Activated CD8-positive, alpha-beta memory T cell treated with anti-CD3 and anti-CD28 coated beads, Interleukin-2, amount 50 U/mL, for 4 hours (primary cell): ENCODE measurements around the gene DCUN1D1.

Experiments used
- DNase-seq: peaks from one replicate; pipeline ENCODE4 v3.0.0-alpha.2; 2020

The DCUN1D1 gene

DNA sequence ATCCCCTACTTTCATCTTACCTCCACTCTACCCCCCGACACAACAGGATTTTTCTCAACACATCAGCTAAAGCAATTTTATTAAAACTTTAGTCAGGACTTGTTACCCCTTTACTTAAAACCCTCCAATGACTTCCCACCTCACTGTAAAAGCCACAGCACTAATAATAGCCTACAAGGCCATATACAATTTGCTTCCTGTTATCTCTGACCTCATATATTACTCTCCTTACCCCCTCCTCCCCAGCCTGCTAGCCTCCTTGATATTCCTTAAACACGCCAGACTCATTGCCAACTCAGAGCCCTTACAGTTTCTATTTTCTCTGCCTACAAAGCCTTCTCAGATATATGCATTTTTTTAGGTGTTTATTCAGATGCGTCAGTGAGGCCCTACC, 54.4 kb downstream of the DCUN1D1 start:
- no peak for DNase-seq

DNA sequence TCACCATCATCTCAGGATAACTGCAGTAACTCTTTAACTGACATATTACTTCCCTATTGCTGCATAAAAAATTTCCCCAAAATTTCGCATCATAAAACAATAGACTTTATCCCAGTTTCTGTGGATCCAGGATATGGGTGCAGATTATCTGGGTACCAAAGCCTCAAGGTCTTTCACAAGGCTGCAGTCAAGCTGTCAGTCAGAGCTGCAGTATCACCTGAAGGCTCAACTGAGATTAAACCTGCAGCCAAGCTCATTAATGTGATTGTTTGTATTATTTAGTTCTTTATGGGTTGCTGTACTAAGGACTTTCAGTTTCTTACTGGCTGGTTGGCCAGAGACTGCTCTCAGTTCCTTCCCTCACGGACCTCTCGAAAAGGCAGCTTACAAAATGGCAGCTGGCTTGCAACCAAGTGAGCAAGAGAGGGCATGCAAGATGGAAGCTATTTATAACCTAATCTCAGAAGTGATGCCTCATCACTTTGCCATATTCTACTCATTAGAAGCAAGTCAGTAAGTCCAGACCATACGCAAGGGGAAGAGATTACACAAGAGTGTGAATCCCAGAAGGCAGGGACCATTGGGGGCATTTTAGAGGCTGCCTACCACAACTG, 54.9 kb downstream of the DCUN1D1 start:
- no peak for DNase-seq

DNA sequence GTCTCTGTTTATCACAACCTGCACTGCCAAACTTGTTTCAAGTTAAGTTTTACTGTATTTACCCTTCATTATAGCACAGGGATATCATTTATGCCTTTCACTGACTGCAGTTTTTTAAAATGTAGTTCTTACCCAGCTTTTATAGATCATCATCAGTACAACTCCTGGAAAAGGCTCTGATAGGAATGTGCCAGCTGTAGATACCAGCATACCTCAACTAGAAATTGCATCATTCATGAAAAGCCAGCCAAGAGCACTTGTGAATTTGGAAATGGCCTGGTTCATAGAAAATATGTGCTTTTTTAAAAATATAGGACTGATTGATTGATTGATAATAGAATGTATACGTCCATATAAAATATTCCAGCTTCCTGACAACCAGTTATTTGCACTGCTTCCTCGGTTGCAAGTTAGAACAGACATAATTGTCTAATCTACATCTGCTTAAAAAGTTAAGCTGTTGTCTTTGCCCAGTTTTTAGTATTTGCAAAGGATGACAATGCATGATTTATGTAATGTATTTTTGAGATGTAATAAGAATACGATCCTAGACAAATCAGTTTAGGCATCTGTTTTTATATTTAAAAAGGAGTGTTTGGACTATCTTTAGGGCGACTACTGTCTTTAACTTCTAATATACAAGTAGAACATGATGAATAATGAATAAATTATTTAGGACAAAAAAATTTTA, 58.5 kb downstream of the DCUN1D1 start:
- no peak for DNase-seq

DNA sequence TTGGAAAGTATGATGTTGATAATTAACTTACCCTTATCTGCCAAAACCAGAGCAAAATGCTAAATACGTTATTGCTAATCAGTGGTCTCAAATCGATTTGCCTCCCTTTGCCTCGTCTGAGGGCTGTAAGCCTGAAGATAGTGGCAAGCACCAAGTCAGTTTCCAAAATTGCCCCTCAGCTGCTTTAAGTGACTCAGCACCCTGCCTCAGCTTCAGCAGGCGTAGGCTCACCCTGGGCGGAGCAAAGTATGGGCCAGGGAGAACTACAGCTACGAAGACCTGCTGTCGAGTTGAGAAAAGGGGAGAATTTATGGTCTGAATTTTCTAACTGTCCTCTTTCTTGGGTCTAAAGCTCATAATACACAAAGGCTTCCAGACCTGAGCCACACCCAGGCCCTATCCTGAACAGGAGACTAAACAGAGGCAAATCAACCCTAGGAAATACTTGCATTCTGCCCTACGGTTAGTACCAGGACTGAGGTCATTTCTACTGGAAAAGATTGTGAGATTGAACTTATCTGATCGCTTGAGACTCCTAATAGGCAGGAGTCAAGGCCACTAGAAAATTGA, 59.7 kb downstream of the DCUN1D1 start:
- no peak for DNase-seq

DNA sequence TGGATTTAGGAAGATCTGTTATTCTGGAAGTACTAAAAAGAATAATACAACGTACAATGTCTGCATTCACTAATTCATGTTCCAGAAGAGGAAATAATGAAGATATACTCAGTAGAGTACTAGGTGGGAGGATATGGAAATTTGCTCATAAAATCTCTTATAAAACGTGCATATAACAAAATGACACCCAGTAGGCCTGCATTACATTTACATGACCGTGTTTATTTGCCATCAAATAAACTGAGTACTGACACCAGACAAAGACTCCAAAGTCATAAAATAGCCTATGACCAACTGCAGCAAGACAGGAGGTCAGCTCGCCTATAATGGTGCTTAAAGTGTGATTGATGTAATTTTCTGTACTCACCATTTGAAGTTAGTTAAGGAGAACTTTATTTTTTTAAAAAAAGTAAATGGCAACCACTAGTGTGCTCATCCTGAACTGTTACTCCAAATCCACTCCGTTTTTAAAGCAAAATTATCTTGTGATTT, 60.4 kb downstream of the DCUN1D1 start:
- no peak for DNase-seq

DNA sequence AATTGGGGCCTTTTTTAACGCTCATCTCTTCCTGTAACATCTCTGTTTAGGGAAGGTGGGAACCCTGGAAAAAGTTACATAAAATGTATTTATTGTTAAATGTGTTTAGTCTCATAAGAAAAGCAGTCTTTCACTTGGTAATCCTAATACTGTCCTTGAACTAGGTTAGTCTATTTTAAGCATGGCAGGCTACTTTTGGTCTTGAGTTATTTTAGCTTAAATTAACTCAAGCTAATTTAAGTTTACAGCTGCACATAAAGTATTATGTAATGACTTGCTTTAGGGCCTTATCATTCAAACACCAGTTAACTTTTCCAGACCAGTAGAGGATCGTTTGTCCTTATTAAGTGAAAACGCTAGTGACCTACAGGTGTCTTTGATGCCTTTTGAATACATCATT, 63.2 kb downstream of the DCUN1D1 start:
- no peak for DNase-seq

DNA sequence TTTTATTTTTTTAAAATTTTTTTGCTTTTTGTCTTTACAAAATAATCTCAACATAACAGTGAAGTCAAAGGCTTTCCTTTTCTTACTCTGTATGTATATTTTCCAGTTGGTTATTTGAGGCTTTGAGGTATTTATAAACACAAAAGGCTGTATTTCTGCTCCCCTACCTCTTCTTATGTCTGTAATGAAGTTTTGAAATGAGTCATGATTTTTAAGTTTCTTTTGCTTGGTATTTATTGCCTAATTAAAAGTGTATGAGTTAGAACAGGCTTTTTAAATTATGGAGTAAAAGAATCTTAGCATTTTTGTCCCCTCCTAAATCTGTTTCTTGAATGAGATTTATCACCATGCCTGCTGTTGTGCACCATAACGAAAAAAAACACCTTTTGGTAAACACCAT, 66.0 kb downstream of the DCUN1D1 start:
- DNase-seq, result no peak

DNA sequence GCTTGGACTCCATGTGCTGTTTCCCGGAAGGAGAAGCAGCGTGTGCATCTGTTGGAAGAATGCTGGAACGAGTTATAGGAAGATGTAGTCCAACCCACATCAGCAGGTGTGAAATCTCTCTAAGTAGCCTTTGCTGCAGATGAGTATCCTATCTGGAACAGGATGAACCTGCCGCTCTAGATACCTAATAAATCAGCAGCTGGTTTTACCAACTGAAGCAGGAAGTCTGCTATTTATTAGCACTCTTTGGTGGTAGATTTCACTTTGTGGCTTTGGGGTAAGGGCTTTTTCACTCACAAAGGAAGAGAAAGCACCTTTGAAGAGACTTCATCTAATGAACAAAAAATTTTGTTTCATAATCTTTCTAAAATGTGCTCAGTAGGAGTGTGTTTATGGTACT, 66.4 kb downstream of the DCUN1D1 start:
- DNase-seq, result no peak

DNA sequence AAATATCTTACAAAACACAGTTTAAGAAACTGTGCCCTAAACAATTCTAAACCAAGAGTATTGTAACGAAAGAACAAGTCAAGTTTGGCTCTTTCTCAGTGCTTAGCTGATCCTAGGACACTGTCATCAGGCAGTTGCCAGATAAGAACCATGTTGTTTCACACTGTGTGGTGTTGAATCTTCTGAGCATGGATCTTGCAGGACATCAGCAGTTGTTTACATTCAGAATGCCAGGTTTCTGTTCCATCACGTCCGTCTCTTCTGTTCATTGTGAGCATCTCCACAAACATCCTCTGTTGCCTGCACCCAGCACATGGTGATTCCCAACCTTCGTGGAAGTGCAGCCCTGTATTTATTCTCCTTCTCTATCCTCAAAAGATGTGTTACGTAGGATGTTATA, 67.9 kb downstream of the DCUN1D1 start:
- DNase-seq, result no peak

DNA sequence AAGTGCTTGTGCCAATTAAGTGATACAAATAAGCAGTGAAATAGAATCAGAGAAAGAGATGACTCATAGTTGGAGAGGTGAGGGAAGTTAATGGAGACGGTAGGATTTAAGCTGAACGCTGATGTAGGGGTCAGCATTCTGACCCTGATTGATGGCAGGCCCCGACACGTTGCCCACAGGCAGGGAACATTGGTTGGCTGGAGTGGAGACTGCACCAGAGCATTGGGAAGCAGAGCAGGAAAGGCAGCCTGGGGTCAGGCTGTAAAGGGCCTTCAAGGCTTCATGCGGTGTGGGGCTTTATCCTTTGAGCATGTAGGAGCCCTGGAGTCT, 68.6 kb downstream of the DCUN1D1 start:
- DNase-seq, result no peak

DNA sequence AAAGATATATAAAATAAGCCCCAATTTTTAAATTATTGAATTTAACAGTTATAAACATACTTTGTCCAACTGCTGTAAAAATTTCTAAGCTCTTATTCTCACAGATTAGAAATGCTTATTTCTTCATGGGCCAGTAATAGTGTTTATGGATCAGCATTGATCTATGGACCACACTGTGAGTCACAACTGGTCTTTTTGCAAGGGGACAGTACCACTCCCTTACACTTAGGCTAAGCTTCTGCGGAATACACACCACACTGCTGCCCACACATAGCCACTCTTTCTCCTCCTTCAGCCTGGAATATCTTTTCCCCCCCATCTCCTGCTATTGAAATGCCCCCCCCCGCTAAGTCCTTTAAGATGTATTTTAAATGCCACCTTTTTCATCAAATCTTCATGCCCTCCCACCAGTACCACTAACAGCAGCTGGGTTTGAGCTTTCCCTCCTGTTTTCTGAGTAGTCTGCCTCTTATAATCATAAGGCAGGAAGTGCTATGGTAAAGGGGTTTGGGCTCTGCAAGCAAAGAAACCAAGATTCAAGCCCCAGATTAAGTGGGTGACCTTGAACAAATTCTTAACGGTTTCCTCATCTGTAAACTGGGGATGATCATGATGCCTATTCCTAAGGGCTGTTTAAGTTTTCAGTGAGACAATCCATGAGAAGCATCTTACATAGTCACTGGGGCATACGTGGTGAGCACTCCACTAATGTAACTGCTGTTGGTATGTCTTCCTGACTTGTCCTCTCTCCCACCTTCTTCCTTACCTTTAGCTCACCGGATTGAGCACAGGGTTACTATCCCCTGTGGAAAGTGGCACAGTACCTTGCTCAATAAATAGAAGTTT, 69.2 kb downstream of the DCUN1D1 start:
- no peak for DNase-seq

DNA sequence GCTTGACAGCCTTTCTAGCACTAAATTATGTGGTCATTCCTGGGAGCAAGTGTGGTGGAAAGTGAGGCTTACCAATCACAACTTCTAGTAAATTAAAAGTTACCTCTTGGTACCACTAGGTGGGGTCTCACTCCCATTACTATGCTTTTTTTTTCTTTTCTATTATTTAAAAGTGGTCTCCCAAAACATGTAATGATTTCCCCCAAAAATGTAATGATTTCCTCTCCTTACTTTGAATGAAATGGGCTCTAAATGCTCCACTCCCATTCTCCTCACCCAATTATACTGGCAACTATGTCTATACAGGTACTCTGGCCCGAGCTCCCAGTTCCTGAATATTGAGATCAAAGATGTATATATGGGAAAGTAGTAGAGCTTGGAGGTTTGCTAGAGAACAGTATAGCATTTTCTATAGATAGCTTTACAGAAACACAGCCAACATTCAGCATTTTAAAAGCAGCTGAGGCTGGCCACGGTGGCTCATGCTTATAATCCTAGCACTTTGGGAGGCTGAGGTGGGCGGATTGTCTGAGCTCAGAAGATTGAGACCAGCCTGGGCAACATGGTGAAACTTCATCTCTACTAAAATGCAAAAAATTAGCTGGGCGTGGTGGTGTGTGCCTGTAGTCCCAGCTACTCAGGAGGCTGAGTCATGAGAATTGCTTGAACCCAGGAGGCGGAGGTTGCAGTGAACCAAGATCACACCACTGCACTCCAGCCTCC, 70.9 kb downstream of the DCUN1D1 start:
- DNase-seq, result no peak

DNA sequence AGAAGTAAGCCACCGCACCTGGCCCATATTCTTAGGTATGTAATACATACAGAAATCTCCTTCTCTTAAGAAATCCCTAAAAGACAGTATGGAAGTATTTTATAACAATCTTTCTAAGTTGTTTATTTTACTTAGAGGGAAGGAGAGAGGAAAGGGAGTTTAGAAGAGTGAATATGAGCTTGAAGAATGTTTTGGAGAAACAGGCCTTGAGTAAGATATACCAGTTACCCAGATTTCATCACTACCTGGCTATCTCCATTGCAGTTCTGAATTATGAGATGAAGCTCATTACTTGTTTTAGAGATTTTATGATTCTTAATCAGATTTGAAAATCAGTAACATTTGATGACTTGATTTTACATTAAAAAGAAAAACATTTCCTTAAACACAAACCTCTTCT, 71.9 kb downstream of the DCUN1D1 start:
- DNase-seq, result no peak

DNA sequence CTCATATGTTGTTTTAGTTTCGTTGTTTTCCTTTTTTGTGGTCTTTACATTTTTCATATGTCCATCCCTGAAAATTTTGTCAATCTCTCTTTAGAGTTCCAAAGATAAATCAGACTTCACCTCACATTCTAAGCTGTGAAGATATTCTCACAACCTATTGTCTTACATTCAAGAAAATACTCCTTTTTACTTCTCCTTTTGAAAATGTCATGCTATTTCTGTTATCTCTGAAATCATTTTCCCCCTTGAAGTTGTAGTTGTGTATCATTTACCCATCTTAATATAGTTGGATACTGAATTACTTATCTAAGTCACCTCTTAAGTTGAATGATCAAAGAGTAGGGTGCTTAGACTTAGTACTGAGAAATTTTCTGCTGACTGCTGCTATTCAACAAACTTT, 74.3 kb downstream of the DCUN1D1 start:
- no peak for DNase-seq

DNA sequence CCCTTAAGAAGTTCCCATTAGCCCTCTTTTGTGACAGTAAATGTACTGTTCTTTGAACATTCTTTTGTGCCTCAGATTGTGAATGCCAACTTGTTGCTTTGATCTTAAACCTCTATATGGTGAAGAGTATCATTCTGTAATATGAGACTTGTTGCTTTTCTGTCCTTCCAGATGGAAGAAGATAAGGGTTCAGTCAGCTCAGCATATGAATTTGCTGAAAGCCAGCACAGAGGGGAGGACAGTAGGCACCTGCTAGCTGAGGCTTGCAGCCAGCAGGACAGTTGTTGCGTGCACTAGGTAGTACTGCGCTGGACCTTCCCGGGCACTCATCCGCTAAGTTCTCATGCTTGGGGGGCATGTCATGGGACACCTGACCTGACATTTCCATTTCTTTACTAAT, 74.7 kb downstream of the DCUN1D1 start:
- no peak for DNase-seq

DNA sequence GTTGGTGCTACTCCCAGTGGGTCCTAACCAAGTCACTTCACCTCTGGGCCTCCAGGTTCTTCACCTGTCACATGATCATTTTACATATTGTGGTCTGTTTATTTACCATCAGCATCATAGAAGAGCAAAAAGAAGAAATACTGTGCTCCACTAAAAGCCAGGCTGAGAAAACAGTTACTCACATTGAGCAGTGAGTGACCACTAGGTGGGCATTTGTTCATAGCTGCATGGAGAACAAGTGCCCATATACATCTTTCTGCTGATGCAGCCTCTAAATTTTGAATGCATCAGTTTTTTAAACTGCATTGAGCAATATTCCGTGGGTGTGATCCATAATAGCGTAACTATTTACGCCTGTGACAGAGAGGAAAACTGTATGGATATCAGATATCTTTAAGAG, 76.2 kb downstream of the DCUN1D1 start:
- DNase-seq, result no peak

DNA sequence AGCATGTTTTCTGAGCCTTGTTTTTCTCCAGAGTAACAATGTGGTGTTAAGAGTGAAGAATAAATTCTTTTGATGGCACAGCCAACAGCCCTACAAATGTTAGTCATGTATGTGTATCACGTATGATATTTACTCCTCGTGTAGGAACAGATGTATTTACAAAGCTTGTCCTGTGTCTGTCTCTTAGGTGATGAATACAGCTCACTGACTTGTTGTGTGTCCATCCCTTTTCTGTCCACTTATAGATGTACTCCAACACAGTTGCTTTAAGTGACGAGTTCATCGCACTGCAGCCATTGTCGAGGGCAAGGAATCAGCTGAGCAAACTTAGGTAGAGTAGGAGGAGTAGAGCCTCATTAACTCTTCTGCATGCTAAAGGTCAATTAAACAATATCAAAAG, 78.1 kb downstream of the DCUN1D1 start:
- DNase-seq, result no peak

DNA sequence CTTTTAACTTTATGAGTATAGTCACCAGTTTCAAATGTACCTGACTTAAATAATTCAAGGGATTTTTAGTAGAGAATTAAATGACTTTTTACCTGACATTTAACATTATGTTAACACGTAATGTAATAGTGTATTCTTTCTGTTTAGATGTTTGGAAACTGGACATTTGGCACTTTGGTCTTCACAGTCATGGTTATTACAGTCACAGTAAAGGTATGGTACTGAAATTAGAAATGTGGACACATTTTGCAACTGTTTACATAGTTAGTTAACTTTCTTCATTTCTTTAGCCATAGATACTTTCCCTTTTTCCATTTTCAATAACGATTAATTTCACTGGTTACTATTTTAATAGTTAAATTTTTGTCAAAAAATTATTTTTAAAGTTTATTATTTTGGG, 83.8 kb downstream of the DCUN1D1 start:
- DNase-seq, result no peak

DNA sequence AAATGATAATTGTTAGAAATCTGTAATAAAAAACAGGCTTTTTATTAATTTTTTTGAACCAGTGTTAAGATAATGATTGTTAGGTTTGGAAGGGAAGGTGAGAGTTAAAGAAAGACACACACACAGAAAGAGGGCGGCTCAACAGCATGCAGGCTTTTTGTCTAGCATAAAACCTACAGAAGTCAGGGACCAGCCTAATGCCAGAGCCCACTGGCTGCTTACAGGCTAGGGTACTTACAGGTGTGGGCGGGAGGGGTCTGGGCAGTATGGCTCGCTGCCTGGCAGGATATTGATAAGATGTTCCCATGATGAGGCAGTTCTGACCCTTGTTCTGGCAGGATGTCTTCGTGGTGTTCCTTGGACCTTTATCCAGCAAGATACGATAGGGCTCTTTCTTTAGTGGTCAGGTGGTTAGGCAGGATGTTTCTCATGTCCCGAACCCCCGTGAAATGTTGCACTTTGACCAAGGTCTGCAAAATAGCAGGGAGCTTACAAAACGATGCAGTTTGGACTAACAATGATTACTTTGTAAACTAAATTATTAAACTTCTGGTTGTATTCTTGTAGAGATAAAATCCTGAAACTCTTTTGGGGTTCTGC, 84.7 kb downstream of the DCUN1D1 start:
- no peak for DNase-seq

DNA sequence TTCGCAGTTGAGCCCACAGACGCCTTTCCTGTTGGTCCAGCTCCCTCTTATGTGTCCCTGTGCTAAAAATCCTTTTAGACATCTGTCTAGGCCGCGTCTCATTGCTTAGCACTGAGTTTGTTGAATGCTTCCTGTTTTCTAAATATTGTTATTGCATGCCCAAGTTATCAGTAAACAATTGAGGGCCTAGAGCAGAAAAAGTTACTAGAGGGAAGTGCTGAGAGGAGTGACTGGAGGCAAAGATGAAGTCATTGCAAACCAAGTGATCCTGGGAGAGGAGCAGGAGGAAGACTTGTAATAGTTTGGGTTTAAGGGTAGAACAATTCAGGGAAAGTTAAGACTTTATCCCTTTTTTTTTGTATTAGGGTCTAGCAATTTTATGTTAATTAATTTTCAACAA, 88.1 kb downstream of the DCUN1D1 start:
- no peak for DNase-seq

DNA sequence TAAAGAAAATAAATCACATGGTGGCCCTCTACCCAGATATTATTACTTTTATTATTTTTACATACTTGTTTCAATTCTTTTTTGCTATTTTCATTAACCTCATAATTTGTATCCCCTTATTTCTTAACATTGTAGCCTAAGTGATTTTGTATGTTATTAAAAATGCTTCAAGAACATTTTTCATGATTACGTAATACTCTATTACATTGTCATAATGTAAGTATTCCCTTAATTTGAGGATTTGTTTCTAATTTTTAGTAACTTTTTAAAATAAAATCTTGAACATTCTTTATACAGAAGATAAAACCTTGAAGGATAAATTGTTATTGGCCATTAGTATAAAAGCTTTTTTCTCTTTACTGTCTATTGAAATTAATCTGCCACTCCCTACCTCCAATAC, 89.0 kb downstream of the DCUN1D1 start:
- DNase-seq, result no peak

DNA sequence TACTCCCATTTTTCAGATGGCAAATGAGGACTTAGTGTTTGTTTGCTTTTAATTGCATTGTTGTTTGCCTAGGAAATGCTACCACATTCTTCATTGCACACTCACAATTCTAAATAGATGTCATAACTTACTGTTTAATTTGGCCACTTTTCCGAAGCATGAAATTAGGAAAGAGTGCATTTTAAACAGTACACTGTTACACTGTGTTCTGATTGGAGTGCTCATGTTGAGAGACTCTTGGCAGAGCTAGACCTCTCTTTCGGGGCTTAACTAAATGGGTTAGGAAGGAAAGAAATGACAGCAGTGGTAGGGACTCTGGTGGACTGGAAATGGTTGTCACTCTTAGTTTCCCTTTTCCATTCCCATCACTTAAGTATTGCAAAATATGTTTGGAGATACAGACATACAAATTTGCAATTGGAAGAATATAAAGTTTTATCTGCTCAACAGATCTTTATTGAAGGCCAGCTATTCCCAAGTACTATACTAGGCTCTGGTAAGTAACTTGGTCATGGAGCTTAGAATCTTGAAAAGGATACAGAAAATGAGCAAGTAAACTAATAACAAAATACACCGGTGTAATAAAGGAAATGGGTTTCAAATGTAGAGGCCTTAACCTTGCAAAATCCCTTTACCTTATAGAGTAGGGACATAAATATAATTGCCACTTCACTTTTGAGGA, 90.2 kb downstream of the DCUN1D1 start:
- no peak for DNase-seq
